Activated CD4-positive, CD25-positive, alpha-beta regulatory T cell treated with anti-CD3 and anti-CD28 coated beads, Interleukin-2, amount 50 U/mL, for 16 hours (primary cell): Measurements from ENCODE around the gene ITIH4.

Experiments used
- DNase-seq: peaks from one replicate; pipeline ENCODE4 v3.0.0-alpha.2; 2020; ENCODE audit warnings: low read depth, low spot score

The ITIH4 gene

GRCh38 chr3:52769786-52770455, 60.6 kb downstream of the ITIH4 start:
- DNase-seq = no peak

- no peak for DNase-seq
Observed at GRCh38 chr3:52763466-52763865, 67.0 kb downstream of the ITIH4 start.
